Measurements from ENCODE around the gene HENMT1.

The HENMT1 gene

GRCh38 chr1:108701176-108701849 lies 40.4 kb upstream of the HENMT1 start:
- no peak for TF ChIP-seq CTCF (conservative IDR thresholded peaks at IDR 0.05; ENCODE audit: low read depth)
- CTCF ChIA-PET = no interaction called here
- H3K27ac ChIP-seq = no peak overlapping the region
- POLR2A ChIA-PET (ENCODE audit: low non-redundant PET) = no interaction called here
- DNase-seq (ENCODE audit: low spot score) = no peak

- POLR2A ChIA-PET (ENCODE audit: low non-redundant PET) = no interaction called here
- no peak overlapping the region for H3K27ac ChIP-seq
- CTCF ChIA-PET = no interaction called here
- DNase-seq (ENCODE audit: low spot score) = no peak
- no peak for TF ChIP-seq CTCF (conservative IDR thresholded peaks at IDR 0.05; ENCODE audit: low read depth)
These were observed 38.8 kb upstream of the HENMT1 start for GRCh38 chr1:108699375-108700332.

GRCh38 chr1:108695535-108695934 lies 34.6 kb upstream of the HENMT1 start:
- ChIA-PET CTCF (interaction anchor here (0.6 kb wide), 1 partner anchor 14 kb away, joined by 3 read pairs; no protein-coding TSS in a partner anchor), POLR2A (ENCODE audit: low non-redundant PET) (no interaction called here)
- H3K27ac ChIP-seq = no peak overlapping the region
- no peak for DNase-seq (ENCODE audit: low spot score)
- no peak for TF ChIP-seq CTCF (conservative IDR thresholded peaks at IDR 0.05; ENCODE audit: low read depth)

GRCh38 chr1:108692724-108693655 lies 32.1 kb upstream of the HENMT1 start:
- peak; percentile 53 for DNase-seq (ENCODE audit: low spot score)
- 0 out of 2 replicates have a peak, but pooled peaks have one; percentile 12 for TF ChIP-seq CTCF (conservative IDR thresholded peaks at IDR 0.05; ENCODE audit: low read depth)
- peak overlapping the region; percentile 94 for H3K27ac ChIP-seq
- CTCF ChIA-PET = no interaction called here
- POLR2A ChIA-PET (ENCODE audit: low non-redundant PET) = interaction anchor here (0.7 to 1.8 kb wide), 3 partner anchors 10 to 192 kb away, joined by 3 to 7 read pairs (median 3); partner anchors contain the start of gene STXBP3

- H3K27ac ChIP-seq = peak within 1 kb of the TSS; percentile 94
- no peak for TF ChIP-seq CTCF (conservative IDR thresholded peaks at IDR 0.05; ENCODE audit: low read depth)
- ChIA-PET CTCF (interaction anchor here (0.6 to 1.1 kb wide), 2 partner anchors 74 to 179 kb away, joined by 3 read pairs; no protein-coding TSS in a partner anchor), POLR2A (ENCODE audit: low non-redundant PET) (interaction anchor here (0.6 to 1.8 kb wide), 2 partner anchors 53 to 55 kb away, joined by 3 to 7 read pairs; partner anchors contain the start of gene STXBP3)
- peak; percentile 96 for DNase-seq (ENCODE audit: low spot score)
These were observed 31.2 kb upstream of the HENMT1 start, which contains the start of gene PRPF38B for GRCh38 chr1:108691942-108692723. PRPF38B (plus strand) TSS chr1:108692310; CDS start chr1:108692592, 282 bp downstream.

All from RWPE1 (cell line).